ENCODE data around the gene IFNGR1. TPM values are rescaled to one million over a fixed set of nuclear protein-coding genes. Genes with fewer than 3 reads are reported as not detected.

The IFNGR1 gene
- total RNA-seq, 1 experiment from 2014 or later = 27.1 TPM

DNA sequence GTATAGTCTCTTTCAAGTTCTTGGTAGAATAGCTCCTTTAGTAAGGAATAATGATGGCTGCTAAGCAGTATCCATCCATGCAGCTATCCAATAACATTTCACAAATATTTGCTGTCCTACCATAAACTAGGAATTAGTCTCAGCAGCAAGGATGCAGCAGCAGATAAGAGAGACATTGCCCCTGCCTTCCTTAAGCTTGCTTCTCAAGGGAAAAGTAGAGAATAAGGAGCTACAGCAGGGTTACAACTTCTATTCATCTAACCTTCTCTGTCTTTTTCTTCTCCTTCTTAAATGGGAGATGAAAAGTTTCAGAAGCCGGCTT lies 48.2 kb downstream of the IFNGR1 start:
- RAD21 ChIA-PET (ENCODE audit: low non-redundant PET in 1 of 2, low total read pairs in 2 of 2, uncharacterized antibody in 2 of 2, unreplicated experiment in 2 of 2) = no interaction called here
- Histone ChIP-seq H3K9ac (ENCODE audit: low read length) (no peak overlapping the region), H3K27ac (ENCODE audit: low read depth, low read length) (no peak overlapping the region), H3K4me2 (ENCODE audit: low read length) (no peak overlapping the region), H4K20me1 (ENCODE audit: insufficient read depth) (no peaks in the 10 kb centered on the region), H3K4me3 (replicated peaks in 1 of 2; ENCODE audit: low read depth in 1 of 2, low read length in 2 of 2) (no peak overlapping the region), H2AFZ (ENCODE audit: low read depth, low read length, poor library complexity, severe bottlenecking) (no peak overlapping the region), H3K79me2 (ENCODE audit: insufficient read depth, low read length) (no peaks in the 10 kb centered on the region), H3K36me3 (ENCODE audit: control insufficient read depth in 1 of 2, insufficient read depth in 2 of 2, low read length in 2 of 2) (no peaks in the 10 kb centered on the region), H3K9me3 (ENCODE audit: control insufficient read depth in 1 of 2, insufficient read depth in 1 of 2, low read depth in 1 of 2, low read length in 2 of 2) (no peaks in the 10 kb centered on the region), H3K9me2 (ENCODE audit: insufficient read depth) (no peaks in the 10 kb centered on the region), H3K4me1 (ENCODE audit: control insufficient read depth in 1 of 2, insufficient read depth in 2 of 2, low read length in 2 of 2) (no peaks in the 10 kb centered on the region), H3K27me3 (ENCODE audit: insufficient read depth, low read length) (no peaks in the 10 kb centered on the region)
- TF ChIP-seq SRF (IDR thresholded peaks at IDR 0.05; ENCODE audit: low read depth) (no peak), MAX (IDR thresholded peaks at IDR 0.05) (no peak), EZH2 (IDR thresholded peaks at IDR 0.05) (no peak)
- DNase-seq (ENCODE audit: low read depth, low spot score) (no peak), ATAC-seq (no peak)
- no TSS peak for BruUV-seq (replicated peaks)
- POLR2A ChIA-PET = no interaction called here
- intact Hi-C loops (cut with micrococcal nuclease) = no loop called here
- CTCF ChIA-PET = interaction anchor here (1.4 kb wide), 1 partner anchor 143 kb away, joined by 3 read pairs; no protein-coding TSS in a partner anchor

DNA sequence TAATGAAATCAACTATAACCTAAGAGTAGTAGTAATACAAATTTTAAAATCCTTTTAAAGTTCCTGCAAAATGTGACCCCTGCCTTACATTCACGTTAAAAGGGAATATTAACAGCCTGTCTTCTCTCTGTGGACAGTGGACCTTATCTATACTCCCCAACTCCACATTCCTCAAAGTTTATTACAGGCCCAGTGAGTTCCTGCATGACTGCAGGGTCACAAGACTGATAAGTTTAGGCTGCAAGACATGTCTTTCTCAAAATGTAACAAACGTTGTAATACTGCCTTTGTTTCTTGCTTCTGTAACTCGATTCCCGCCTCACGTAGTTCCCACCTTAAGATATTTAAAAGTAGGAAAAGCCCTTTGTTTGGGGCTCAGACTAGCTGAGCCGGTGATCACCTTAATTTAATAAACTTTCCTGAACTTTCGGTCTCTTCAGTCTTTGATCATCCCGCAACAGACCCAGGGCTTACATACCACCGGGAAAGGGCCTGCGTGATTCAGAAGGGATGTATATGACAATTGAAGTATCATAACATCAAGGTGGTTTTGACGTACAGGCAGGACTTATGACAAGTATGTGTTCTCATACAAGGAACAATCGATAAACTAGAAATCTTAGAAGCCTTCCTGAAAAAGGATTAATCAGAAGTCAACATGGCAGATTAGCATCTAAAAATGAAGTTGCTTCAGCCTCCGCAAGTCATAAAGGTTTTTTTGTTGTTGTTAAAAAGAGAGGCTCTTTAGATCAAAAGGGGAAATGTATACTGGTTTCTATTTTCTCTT lies 48.7 kb downstream of the IFNGR1 start:
- Histone ChIP-seq H3K27me3 (ENCODE audit: insufficient read depth, low read length) (no peaks in the 10 kb centered on the region), H3K27ac (ENCODE audit: low read depth, low read length) (no peak overlapping the region), H3K36me3 (ENCODE audit: control insufficient read depth in 1 of 2, insufficient read depth in 2 of 2, low read length in 2 of 2) (no peaks in the 10 kb centered on the region), H3K9me2 (ENCODE audit: insufficient read depth) (no peaks in the 10 kb centered on the region), H4K20me1 (ENCODE audit: insufficient read depth) (no peaks in the 10 kb centered on the region), H3K4me1 (ENCODE audit: control insufficient read depth in 1 of 2, insufficient read depth in 2 of 2, low read length in 2 of 2) (no peaks in the 10 kb centered on the region), H3K4me3 (replicated peaks in 1 of 2; ENCODE audit: low read depth in 1 of 2, low read length in 2 of 2) (no peak overlapping the region), H3K4me2 (ENCODE audit: low read length) (no peak overlapping the region), H3K79me2 (ENCODE audit: insufficient read depth, low read length) (no peaks in the 10 kb centered on the region), H2AFZ (ENCODE audit: low read depth, low read length, poor library complexity, severe bottlenecking) (no peak overlapping the region), H3K9ac (ENCODE audit: low read length) (no peak overlapping the region), H3K9me3 (ENCODE audit: control insufficient read depth in 1 of 2, insufficient read depth in 1 of 2, low read depth in 1 of 2, low read length in 2 of 2) (no peaks in the 10 kb centered on the region)
- intact Hi-C loops (cut with micrococcal nuclease) = no loop called here
- BruUV-seq (replicated peaks) = no TSS peak
- CTCF ChIA-PET = interaction anchor here (1.3 to 1.4 kb wide), 2 partner anchors 76 to 144 kb away, joined by 3 to 4 read pairs; no protein-coding TSS in a partner anchor
- RAD21 ChIA-PET (ENCODE audit: low non-redundant PET in 1 of 2, low total read pairs in 2 of 2, uncharacterized antibody in 2 of 2, unreplicated experiment in 2 of 2) = no interaction called here
- ATAC-seq = no peak
- TF ChIP-seq, protein P1, sequence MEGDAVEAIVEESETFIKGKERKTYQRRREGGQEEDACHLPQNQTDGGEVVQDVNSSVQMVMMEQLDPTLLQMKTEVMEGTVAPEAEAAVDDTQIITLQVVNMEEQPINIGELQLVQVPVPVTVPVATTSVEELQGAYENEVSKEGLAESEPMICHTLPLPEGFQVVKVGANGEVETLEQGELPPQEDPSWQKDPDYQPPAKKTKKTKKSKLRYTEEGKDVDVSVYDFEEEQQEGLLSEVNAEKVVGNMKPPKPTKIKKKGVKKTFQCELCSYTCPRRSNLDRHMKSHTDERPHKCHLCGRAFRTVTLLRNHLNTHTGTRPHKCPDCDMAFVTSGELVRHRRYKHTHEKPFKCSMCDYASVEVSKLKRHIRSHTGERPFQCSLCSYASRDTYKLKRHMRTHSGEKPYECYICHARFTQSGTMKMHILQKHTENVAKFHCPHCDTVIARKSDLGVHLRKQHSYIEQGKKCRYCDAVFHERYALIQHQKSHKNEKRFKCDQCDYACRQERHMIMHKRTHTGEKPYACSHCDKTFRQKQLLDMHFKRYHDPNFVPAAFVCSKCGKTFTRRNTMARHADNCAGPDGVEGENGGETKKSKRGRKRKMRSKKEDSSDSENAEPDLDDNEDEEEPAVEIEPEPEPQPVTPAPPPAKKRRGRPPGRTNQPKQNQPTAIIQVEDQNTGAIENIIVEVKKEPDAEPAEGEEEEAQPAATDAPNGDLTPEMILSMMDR (IDR thresholded peaks at IDR 0.05 in 2 of 3, conservative IDR thresholded peaks at IDR 0.05 in 1 of 3; ENCODE audit: borderline replicate concordance in 1 of 3, insufficient read depth in 1 of 3, low read depth in 2 of 3, low read length in 2 of 3) = no peak
- TF ChIP-seq MAX (IDR thresholded peaks at IDR 0.05) (no peak), TCF7L2 (IDR thresholded peaks at IDR 0.05; ENCODE audit: borderline replicate concordance, extremely low read depth, insufficient read depth, insufficient read length) (no peak), POLR2AphosphoS5 (IDR thresholded peaks at IDR 0.05; ENCODE audit: low read depth, low read length) (no peak), SRF (IDR thresholded peaks at IDR 0.05; ENCODE audit: low read depth) (no peak), CEBPB (IDR thresholded peaks at IDR 0.05; ENCODE audit: low read depth) (no peak), JUND (IDR thresholded peaks at IDR 0.05) (no peak), YY1 (IDR thresholded peaks at IDR 0.05; ENCODE audit: extremely low read depth, insufficient replicate concordance, low read depth, low read length) (no peak), ZFX (IDR thresholded peaks at IDR 0.05) (no peak), ZNF274 (IDR thresholded peaks at IDR 0.05; ENCODE audit: low read depth, low read length) (no peak), FOSL1 (IDR thresholded peaks at IDR 0.05; ENCODE audit: low read depth) (no peak)
- TF ChIP-seq, protein P2, sequence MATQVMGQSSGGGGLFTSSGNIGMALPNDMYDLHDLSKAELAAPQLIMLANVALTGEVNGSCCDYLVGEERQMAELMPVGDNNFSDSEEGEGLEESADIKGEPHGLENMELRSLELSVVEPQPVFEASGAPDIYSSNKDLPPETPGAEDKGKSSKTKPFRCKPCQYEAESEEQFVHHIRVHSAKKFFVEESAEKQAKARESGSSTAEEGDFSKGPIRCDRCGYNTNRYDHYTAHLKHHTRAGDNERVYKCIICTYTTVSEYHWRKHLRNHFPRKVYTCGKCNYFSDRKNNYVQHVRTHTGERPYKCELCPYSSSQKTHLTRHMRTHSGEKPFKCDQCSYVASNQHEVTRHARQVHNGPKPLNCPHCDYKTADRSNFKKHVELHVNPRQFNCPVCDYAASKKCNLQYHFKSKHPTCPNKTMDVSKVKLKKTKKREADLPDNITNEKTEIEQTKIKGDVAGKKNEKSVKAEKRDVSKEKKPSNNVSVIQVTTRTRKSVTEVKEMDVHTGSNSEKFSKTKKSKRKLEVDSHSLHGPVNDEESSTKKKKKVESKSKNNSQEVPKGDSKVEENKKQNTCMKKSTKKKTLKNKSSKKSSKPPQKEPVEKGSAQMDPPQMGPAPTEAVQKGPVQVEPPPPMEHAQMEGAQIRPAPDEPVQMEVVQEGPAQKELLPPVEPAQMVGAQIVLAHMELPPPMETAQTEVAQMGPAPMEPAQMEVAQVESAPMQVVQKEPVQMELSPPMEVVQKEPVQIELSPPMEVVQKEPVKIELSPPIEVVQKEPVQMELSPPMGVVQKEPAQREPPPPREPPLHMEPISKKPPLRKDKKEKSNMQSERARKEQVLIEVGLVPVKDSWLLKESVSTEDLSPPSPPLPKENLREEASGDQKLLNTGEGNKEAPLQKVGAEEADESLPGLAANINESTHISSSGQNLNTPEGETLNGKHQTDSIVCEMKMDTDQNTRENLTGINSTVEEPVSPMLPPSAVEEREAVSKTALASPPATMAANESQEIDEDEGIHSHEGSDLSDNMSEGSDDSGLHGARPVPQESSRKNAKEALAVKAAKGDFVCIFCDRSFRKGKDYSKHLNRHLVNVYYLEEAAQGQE (IDR thresholded peaks at IDR 0.05; ENCODE audit: low read depth) = no peak
- no peak for DNase-seq (ENCODE audit: low read depth, low spot score)
- POLR2A ChIA-PET = no interaction called here

Measured in HCT116 (cell line).